Activated CD4-positive, alpha-beta T cell treated with anti-CD3 and anti-CD28 coated beads for 48 hours (primary cell): Measurements from ENCODE around the gene RNASEH1.
"Not testable (repeated sequence)": the region's sequence is repeated elsewhere in the genome, so short reads cannot be mapped to it uniquely, and the experiment has no call there.

Source experiments
- DNase-seq: peaks from one replicate; pipeline ENCODE4 v3.0.0-alpha.2; 2020

RNASEH1 gene

GRCh38 chr2:3588084-3588483 lies 30.0 kb upstream of the RNASEH1 start:
- no peak for DNase-seq

GRCh38 chr2:3587432-3587831 lies 29.3 kb upstream of the RNASEH1 start:
- DNase-seq, result no peak

- no peak for DNase-seq
These were observed 28.9 kb upstream of the RNASEH1 start for GRCh38 chr2:3587021-3587420.

- DNase-seq, result no peak
These were observed 28.1 kb upstream of the RNASEH1 start for GRCh38 chr2:3586220-3586619.

- DNase-seq, result no peak
These were observed 27.4 kb upstream of the RNASEH1 start for GRCh38 chr2:3585261-3586109.

GRCh38 chr2:3584608-3585260 lies 26.6 kb upstream of the RNASEH1 start:
- no peak for DNase-seq

GRCh38 chr2:3584076-3584475 lies 25.9 kb upstream of the RNASEH1 start:
- DNase-seq, result no peak

GRCh38 chr2:3581367-3582262 lies 23.5 kb upstream of the RNASEH1 start:
- DNase-seq, result no peak

- DNase-seq, result no peak
These were observed 22.3 kb upstream of the RNASEH1 start for GRCh38 chr2:3580449-3580848.

- no peak for DNase-seq
These were observed 20.9 kb upstream of the RNASEH1 start for GRCh38 chr2:3578987-3579386.

GRCh38 chr2:3576263-3576630 lies 18.1 kb upstream of the RNASEH1 start:
- not testable (repeated sequence) for DNase-seq

- DNase-seq, result peak; percentile 46
These were observed 17.6 kb upstream of the RNASEH1 start for GRCh38 chr2:3575534-3576262.

- no peak for DNase-seq
These were observed 16.0 kb upstream of the RNASEH1 start for GRCh38 chr2:3574155-3574554.

- DNase-seq, result no peak
These were observed 14.5 kb upstream of the RNASEH1 start for GRCh38 chr2:3572620-3573019.

GRCh38 chr2:3571284-3571683 lies 13.2 kb upstream of the RNASEH1 start:
- DNase-seq, result no peak

- not testable (repeated sequence) for DNase-seq
These were observed 11.5 kb upstream of the RNASEH1 start for GRCh38 chr2:3569656-3570055.

- DNase-seq, result no peak
These were observed 8.7 kb upstream of the RNASEH1 start for GRCh38 chr2:3566806-3567205.

GRCh38 chr2:3565117-3565516 lies 7.0 kb upstream of the RNASEH1 start:
- DNase-seq, result no peak

GRCh38 chr2:3563521-3563976 lies 5.4 kb upstream of the RNASEH1 start:
- DNase-seq, result no peak

- no peak for DNase-seq
These were observed 411 bp downstream of the RNASEH1 start for GRCh38 chr2:3557639-3558204.

- no peak for DNase-seq
These were observed 4.2 kb downstream of the RNASEH1 start for GRCh38 chr2:3553946-3554345.

GRCh38 chr2:3547915-3548314 lies 10.2 kb downstream of the RNASEH1 start:
- no peak for DNase-seq
